NB4 (cell line): ENCODE results near the gene ATP6V1G1.

ENCODE experiments used
- MYC ChIP-seq: IDR thresholded peaks from 2 replicates; pipeline ENCODE4 v1.6.1; 2011; ENCODE audit warnings: low read depth, low read length
- POLR2A ChIP-seq: IDR thresholded peaks from 2 replicates; pipeline ENCODE4 v1.6.1; 2011; ENCODE audit warnings: mild to moderate bottlenecking; ENCODE audit not compliant: insufficient read length; ENCODE audit errors: extremely low read depth

DNA sequence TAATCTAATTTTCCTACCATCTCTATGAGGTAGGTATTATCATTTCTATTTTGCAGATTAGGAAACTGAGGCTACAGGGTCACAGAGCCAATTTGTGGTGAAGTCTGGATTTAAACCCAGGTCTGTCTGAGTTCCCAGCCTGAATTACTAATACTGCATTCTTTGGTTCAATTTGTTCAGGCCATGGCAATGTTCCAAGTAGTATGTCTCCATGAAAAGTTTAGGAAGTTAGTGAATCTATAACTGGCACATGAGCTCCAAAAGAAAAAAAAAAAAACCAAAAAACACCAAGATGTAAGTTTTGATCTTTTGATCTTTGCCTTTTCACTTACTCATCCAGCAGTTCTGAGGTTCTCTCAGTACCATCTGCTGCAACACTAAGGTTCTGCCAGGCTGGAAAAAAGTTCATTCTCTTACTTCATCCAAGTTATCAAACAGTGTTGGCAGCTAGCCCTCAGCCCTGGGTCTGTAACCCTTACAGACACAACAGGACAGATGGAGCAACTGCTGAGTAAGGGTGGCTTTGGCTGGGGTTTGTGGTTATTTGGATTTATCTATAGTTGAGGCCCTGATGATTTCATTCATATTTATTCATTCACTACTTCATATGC, 19.1 kb downstream of the ATP6V1G1 start:
- TF ChIP-seq POLR2A: no peak
- no peak for TF ChIP-seq MYC
